Measurements from ENCODE around the gene RAD1.

RAD1 gene

GRCh38 chr5:34863946-34864345, 51.4 kb downstream of the RAD1 start:
- peak overlapping the region; percentile 70 for H3K4me2 ChIP-seq (ENCODE audit: low read depth, low read length, poor library complexity, severe bottlenecking)
- H3K9me3 ChIP-seq (ENCODE audit: insufficient read depth, low read depth, low read length) = no peaks in the 10 kb centered on the region
- no peaks in the 10 kb centered on the region for H3K36me3 ChIP-seq (ENCODE audit: insufficient read depth, low read length)
- H4K20me1 ChIP-seq (ENCODE audit: insufficient read depth, low read length, poor library complexity, severe bottlenecking) = no peaks in the 10 kb centered on the region
- H3F3A ChIP-seq (ENCODE audit: low read depth) = no peaks in the 10 kb centered on the region
- H3K27me3 ChIP-seq (ENCODE audit: insufficient read depth, low read length, poor library complexity, severe bottlenecking) = no peaks in the 10 kb centered on the region
- peak overlapping the region; percentile 29 for H3K9ac ChIP-seq (ENCODE audit: low read depth, low read length, poor library complexity, severe bottlenecking)
- no peaks in the 10 kb centered on the region for H3K79me2 ChIP-seq (ENCODE audit: insufficient read depth, low read length)
- peak overlapping the region; percentile 58 for H3K4me3 ChIP-seq (ENCODE audit: low read length, poor library complexity, severe bottlenecking)
- H2AFZ ChIP-seq (ENCODE audit: low read length) = no peak overlapping the region
- H3K4me1 ChIP-seq (ENCODE audit: insufficient read depth, low read length, poor library complexity, severe bottlenecking) = peaks cover 37% of the 10 kb centered on the region
- no peak for TF ChIP-seq CTCF (conservative IDR thresholded peaks at IDR 0.05; ENCODE audit: low read length)
- no peaks in the 10 kb centered on the region for H3K9me2 ChIP-seq (replicated peaks; ENCODE audit: low read depth, low read length)

GRCh38 chr5:34859253-34859652, 56.1 kb downstream of the RAD1 start:
- H3K4me2 ChIP-seq (ENCODE audit: low read depth, low read length, poor library complexity, severe bottlenecking) = no peak overlapping the region
- H3F3A ChIP-seq (ENCODE audit: low read depth) = no peaks in the 10 kb centered on the region
- no peaks in the 10 kb centered on the region for H3K36me3 ChIP-seq (ENCODE audit: insufficient read depth, low read length)
- H3K9me3 ChIP-seq (ENCODE audit: insufficient read depth, low read depth, low read length) = no peaks in the 10 kb centered on the region
- H4K20me1 ChIP-seq (ENCODE audit: insufficient read depth, low read length, poor library complexity, severe bottlenecking) = no peaks in the 10 kb centered on the region
- H3K4me1 ChIP-seq (ENCODE audit: insufficient read depth, low read length, poor library complexity, severe bottlenecking) = peaks cover 33% of the 10 kb centered on the region
- H3K9ac ChIP-seq (ENCODE audit: low read depth, low read length, poor library complexity, severe bottlenecking) = no peak overlapping the region
- TF ChIP-seq EZH2phosphoT487 (IDR thresholded peaks at IDR 0.05; ENCODE audit: borderline replicate concordance) (no peak), CTCF (conservative IDR thresholded peaks at IDR 0.05; ENCODE audit: low read length) (no peak)
- H3K4me3 ChIP-seq (ENCODE audit: low read length, poor library complexity, severe bottlenecking) = no peak overlapping the region
- no peaks in the 10 kb centered on the region for H3K27me3 ChIP-seq (ENCODE audit: insufficient read depth, low read length, poor library complexity, severe bottlenecking)
- no peaks in the 10 kb centered on the region for H3K9me2 ChIP-seq (replicated peaks; ENCODE audit: low read depth, low read length)
- H3K79me2 ChIP-seq (ENCODE audit: insufficient read depth, low read length) = no peaks in the 10 kb centered on the region
- H2AFZ ChIP-seq (ENCODE audit: low read length) = no peak overlapping the region

- Histone ChIP-seq H3K79me2 (ENCODE audit: insufficient read depth, low read length) (no peaks in the 10 kb centered on the region), H3K27me3 (ENCODE audit: insufficient read depth, low read length, poor library complexity, severe bottlenecking) (no peaks in the 10 kb centered on the region), H3K4me1 (ENCODE audit: insufficient read depth, low read length, poor library complexity, severe bottlenecking) (peaks cover 33% of the 10 kb centered on the region), H3K9ac (ENCODE audit: low read depth, low read length, poor library complexity, severe bottlenecking) (no peak overlapping the region), H3K9me3 (ENCODE audit: insufficient read depth, low read depth, low read length) (no peaks in the 10 kb centered on the region), H3F3A (ENCODE audit: low read depth) (no peaks in the 10 kb centered on the region), H3K36me3 (ENCODE audit: insufficient read depth, low read length) (no peaks in the 10 kb centered on the region), H3K4me3 (ENCODE audit: low read length, poor library complexity, severe bottlenecking) (no peak overlapping the region), H4K20me1 (ENCODE audit: insufficient read depth, low read length, poor library complexity, severe bottlenecking) (no peaks in the 10 kb centered on the region), H3K9me2 (replicated peaks; ENCODE audit: low read depth, low read length) (no peaks in the 10 kb centered on the region), H3K4me2 (ENCODE audit: low read depth, low read length, poor library complexity, severe bottlenecking) (no peak overlapping the region), H2AFZ (ENCODE audit: low read length) (no peak overlapping the region)
- no peak for TF ChIP-seq EZH2phosphoT487 (IDR thresholded peaks at IDR 0.05; ENCODE audit: borderline replicate concordance)
- TF ChIP-seq CTCF (conservative IDR thresholded peaks at IDR 0.05; ENCODE audit: low read length) = no peak
Observed at GRCh38 chr5:34858790-34859189, 56.5 kb downstream of the RAD1 start.
